ENCODE data around the gene RBM39. TPM values are rescaled to one million over a fixed set of nuclear protein-coding genes. Genes with fewer than 3 reads are reported as not detected.

The RBM39 gene
- total and polyA plus RNA-seq, 2 of the 8 experiments (the other 6 are each of a cell fraction or from before 2014, with no cell fraction given), result 78.0 to 219 TPM

GRCh38 chr20:35697696-35698297, 44.3 kb downstream of the RBM39 start (continued):
- TF ChIP-seq HDAC6 (IDR thresholded peaks at IDR 0.05; ENCODE audit: low read depth, low read length) (no peak), KDM5A (IDR thresholded peaks at IDR 0.05; ENCODE audit: low read length) (no peak), NRF1 (IDR thresholded peaks at IDR 0.05; ENCODE audit: low read depth, low read length) (no peak)
